Measurements from ENCODE around the gene MAB21L1.

The MAB21L1 gene

GRCh38 chr13:35475960-35476943 lies at the start of gene MAB21L1:
MAB21L1 (minus strand) TSS chr13:35476689; CDS start chr13:35476138, 551 bp downstream.
- DNase-seq (ENCODE audit: low read depth in 2 of 2), result no peak

- no peak for DNase-seq (ENCODE audit: low read depth in 2 of 2)
Measured at GRCh38 chr13:35524171-35524570, 47.7 kb upstream of the MAB21L1 start.

GRCh38 chr13:35518337-35518946 lies 42.0 kb upstream of the MAB21L1 start:
- no peak for DNase-seq (ENCODE audit: low read depth in 2 of 2)

GRCh38 chr13:35514801-35515502 lies 38.5 kb upstream of the MAB21L1 start:
- no peak for DNase-seq (ENCODE audit: low read depth in 2 of 2)

GRCh38 chr13:35514061-35514477 lies 37.6 kb upstream of the MAB21L1 start:
- DNase-seq (ENCODE audit: low read depth in 2 of 2), result no peak

GRCh38 chr13:35512271-35512920 lies 35.9 kb upstream of the MAB21L1 start:
- no peak for DNase-seq (ENCODE audit: low read depth in 2 of 2)

- no peak for DNase-seq (ENCODE audit: low read depth in 2 of 2)
Measured at GRCh38 chr13:35502456-35502855, 26.0 kb upstream of the MAB21L1 start.

- no peak for DNase-seq (ENCODE audit: low read depth in 2 of 2)
Measured at GRCh38 chr13:35501661-35502235, 25.3 kb upstream of the MAB21L1 start.

- no peak for DNase-seq (ENCODE audit: low read depth in 2 of 2)
Measured at GRCh38 chr13:35500144-35500543, 23.7 kb upstream of the MAB21L1 start.

GRCh38 chr13:35499676-35500075 lies 23.2 kb upstream of the MAB21L1 start:
- DNase-seq (ENCODE audit: low read depth in 2 of 2), result no peak

- no peak for DNase-seq (ENCODE audit: low read depth in 2 of 2)
Measured at GRCh38 chr13:35499196-35499662, 22.7 kb upstream of the MAB21L1 start.

GRCh38 chr13:35498231-35498630 lies 21.7 kb upstream of the MAB21L1 start:
- no peak for DNase-seq (ENCODE audit: low read depth in 2 of 2)

- no peak for DNase-seq (ENCODE audit: low read depth in 2 of 2)
Measured at GRCh38 chr13:35496761-35497386, 20.4 kb upstream of the MAB21L1 start.

- no peak for DNase-seq (ENCODE audit: low read depth in 2 of 2)
Measured at GRCh38 chr13:35496006-35496405, 19.5 kb upstream of the MAB21L1 start.

- no peak for DNase-seq (ENCODE audit: low read depth in 2 of 2)
Measured at GRCh38 chr13:35489050-35489449, 12.6 kb upstream of the MAB21L1 start.

GRCh38 chr13:35485424-35485823 lies 8.9 kb upstream of the MAB21L1 start:
- DNase-seq (ENCODE audit: low read depth in 2 of 2), result no peak

- DNase-seq (ENCODE audit: low read depth in 2 of 2), result no peak
Measured at GRCh38 chr13:35484384-35484783, 7.9 kb upstream of the MAB21L1 start.

GRCh38 chr13:35483761-35484160 lies 7.3 kb upstream of the MAB21L1 start:
- no peak for DNase-seq (ENCODE audit: low read depth in 2 of 2)

- no peak for DNase-seq (ENCODE audit: low read depth in 2 of 2)
Measured at GRCh38 chr13:35482527-35482926, 6.0 kb upstream of the MAB21L1 start.

GRCh38 chr13:35481777-35482176 lies 5.3 kb upstream of the MAB21L1 start:
- DNase-seq (ENCODE audit: low read depth in 2 of 2), result no peak

- DNase-seq (ENCODE audit: low read depth in 2 of 2), result no peak
Measured at GRCh38 chr13:35480346-35480745, 3.9 kb upstream of the MAB21L1 start.

Measured in stimulated activated CD4-positive, alpha-beta T cell treated with anti-CD3 and anti-CD28 coated beads, Interleukin-4, amount 100 ng/mL, for 48 hours (primary cell).